C4-2B (cell line): Measurements from ENCODE around the gene RBBP5.

ENCODE experiments used
- CTCF ChIP-seq: fragments of 450-650 bp; conservative IDR thresholded peaks from 2 replicates; pipeline ENCODE4 v1.5.1; 2017; ENCODE audit warnings: mild to moderate bottlenecking
- ZFX ChIP-seq: fragments of 450-650 bp; IDR thresholded peaks from 2 replicates; pipeline ENCODE4 v1.6.1; 2017

- no peak for TF ChIP-seq CTCF
- no peak for TF ChIP-seq ZFX
These were observed 57.5 kb downstream of the RBBP5 start for GRCh38 chr1:205064301-205064700.
